Rectal smooth muscle tissue (tissue), 1 donor: ENCODE measurements around the gene AGAP5.
"Not testable (repeated sequence)": the region's sequence is repeated elsewhere in the genome, so short reads cannot be mapped to it uniquely, and the experiment has no call there.

Experiments
- H3K27ac ChIP-seq: one replicate; pipeline ENCODE4 v1.7.0; 2013; ENCODE audit warnings: low read depth, low read length, inconsistent platforms
- H3K27me3 ChIP-seq: one replicate; pipeline ENCODE4 v1.7.0; 2013; ENCODE audit warnings: low read length; ENCODE audit not compliant: control insufficient read depth, insufficient read depth
- H3K36me3 ChIP-seq: one replicate; pipeline ENCODE4 v1.7.0; 2013; ENCODE audit warnings: low read length; ENCODE audit not compliant: control insufficient read depth, insufficient read depth
- H3K4me1 ChIP-seq: one replicate; pipeline ENCODE4 v1.7.0; 2013; ENCODE audit warnings: low read length; ENCODE audit not compliant: control insufficient read depth, insufficient read depth
- H3K4me3 ChIP-seq: one replicate; pipeline ENCODE4 v1.7.0; 2013; ENCODE audit warnings: low read length
- H3K9ac ChIP-seq: one replicate; pipeline ENCODE4 v1.7.0; 2013; ENCODE audit warnings: low read length

Gene AGAP5

GRCh38 chr10:73707628-73708027, 9.7 kb upstream of the AGAP5 start:
- not testable (repeated sequence) for H3K4me1 ChIP-seq, H3K9ac ChIP-seq, H3K4me3 ChIP-seq, H3K27me3 ChIP-seq, H3K27ac ChIP-seq, H3K36me3 ChIP-seq

DNA sequence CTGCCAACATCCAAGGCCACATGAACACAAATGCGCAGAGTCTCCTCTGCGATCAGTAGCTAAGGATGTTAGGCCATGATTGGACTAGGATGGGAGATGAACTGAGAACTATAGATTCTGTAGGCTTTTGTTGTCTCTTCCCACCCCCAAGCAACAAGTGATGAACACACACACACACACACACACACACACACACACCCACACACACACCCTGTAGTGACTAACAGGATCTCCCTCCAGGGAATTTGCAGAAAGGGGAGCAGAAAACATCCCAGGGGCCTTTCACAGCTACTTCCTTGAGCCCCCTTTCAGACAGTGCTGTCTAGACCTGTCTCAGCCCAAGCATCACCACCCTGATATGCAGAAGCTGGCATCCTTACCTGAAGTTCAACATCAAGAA, 8.6 kb upstream of the AGAP5 start:
- not testable (repeated sequence) for H3K27me3 ChIP-seq, H3K4me3 ChIP-seq, H3K36me3 ChIP-seq, H3K9ac ChIP-seq, H3K27ac ChIP-seq, H3K4me1 ChIP-seq

GRCh38 chr10:73705506-73706072, 7.7 kb upstream of the AGAP5 start:
- H3K36me3 ChIP-seq, H3K27ac ChIP-seq: not testable (repeated sequence)

GRCh38 chr10:73703924-73704323, 6.0 kb upstream of the AGAP5 start:
- H3K9ac ChIP-seq, H3K27ac ChIP-seq, H3K27me3 ChIP-seq, H3K4me1 ChIP-seq, H3K36me3 ChIP-seq, H3K4me3 ChIP-seq: not testable (repeated sequence)

More at GRCh38 chr10:73705506-73706072, 7.7 kb upstream of the AGAP5 start:
- not testable (repeated sequence) for H3K4me1 ChIP-seq, H3K9ac ChIP-seq, H3K4me3 ChIP-seq, H3K27me3 ChIP-seq

GRCh38 chr10:73698819-73699218, 910 bp upstream of the AGAP5 start:
- H3K27me3 ChIP-seq, H3K27ac ChIP-seq, H3K36me3 ChIP-seq, H3K4me1 ChIP-seq, H3K4me3 ChIP-seq, H3K9ac ChIP-seq: not testable (repeated sequence)

GRCh38 chr10:73695302-73695701, 2.6 kb downstream of the AGAP5 start:
- H3K4me1 ChIP-seq, H3K36me3 ChIP-seq, H3K4me3 ChIP-seq, H3K9ac ChIP-seq, H3K27me3 ChIP-seq, H3K27ac ChIP-seq: not testable (repeated sequence)

DNA sequence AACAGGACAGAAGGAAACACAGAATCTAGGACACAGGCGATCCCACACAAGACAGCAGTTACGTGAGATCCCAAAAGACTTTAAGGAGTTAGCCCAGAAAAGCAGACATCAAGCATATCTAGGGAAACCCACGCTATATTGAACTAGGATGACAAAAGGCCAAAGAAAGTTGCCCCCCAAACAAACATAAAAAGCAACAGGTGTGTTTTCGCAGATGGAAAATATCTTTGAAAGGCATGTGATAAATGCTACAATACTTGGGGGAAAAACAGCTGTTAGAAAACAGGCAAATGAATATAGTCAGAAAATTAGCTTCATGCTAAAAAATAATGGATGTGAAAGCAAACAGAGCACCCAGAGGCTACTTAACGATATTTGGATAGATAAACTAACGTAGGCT, 7.2 kb downstream of the AGAP5 start:
- H3K4me3 ChIP-seq, H3K27me3 ChIP-seq, H3K9ac ChIP-seq, H3K27ac ChIP-seq, H3K36me3 ChIP-seq, H3K4me1 ChIP-seq: not testable (repeated sequence)

GRCh38 chr10:73689596-73689995, 8.3 kb downstream of the AGAP5 start:
- not testable (repeated sequence) for H3K4me1 ChIP-seq, H3K4me3 ChIP-seq, H3K27me3 ChIP-seq, H3K36me3 ChIP-seq, H3K27ac ChIP-seq, H3K9ac ChIP-seq

DNA sequence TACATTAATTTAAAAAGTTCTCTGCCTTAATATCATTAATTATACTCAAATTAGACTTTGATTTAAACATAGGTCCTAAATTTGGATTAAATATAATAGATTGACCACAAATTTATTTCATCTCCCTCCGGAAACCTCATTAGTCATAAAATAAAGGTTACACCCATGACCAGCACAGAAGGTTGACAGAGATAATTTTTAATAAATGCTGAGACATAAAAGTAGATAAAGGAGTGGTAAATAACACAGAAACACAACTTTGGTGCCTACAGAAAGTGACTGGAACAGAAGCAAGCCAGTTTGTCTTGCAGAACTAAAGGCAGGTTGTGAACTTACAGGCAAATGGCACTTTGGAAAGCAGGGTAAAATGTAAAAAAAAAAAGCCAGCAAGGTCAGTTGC, 10.3 kb downstream of the AGAP5 start:
- not testable (repeated sequence) for H3K4me1 ChIP-seq, H3K9ac ChIP-seq, H3K27ac ChIP-seq, H3K4me3 ChIP-seq, H3K27me3 ChIP-seq, H3K36me3 ChIP-seq

- not testable (repeated sequence) for H3K27me3 ChIP-seq, H3K36me3 ChIP-seq, H3K4me3 ChIP-seq, H3K9ac ChIP-seq, H3K4me1 ChIP-seq, H3K27ac ChIP-seq
Observed at GRCh38 chr10:73674546-73674945, 23.4 kb downstream of the AGAP5 start.

GRCh38 chr10:73668378-73668777, 29.5 kb downstream of the AGAP5 start:
- not testable (repeated sequence) for H3K4me3 ChIP-seq, H3K27me3 ChIP-seq, H3K36me3 ChIP-seq, H3K9ac ChIP-seq, H3K27ac ChIP-seq, H3K4me1 ChIP-seq

- not testable (repeated sequence) for H3K36me3 ChIP-seq, H3K4me3 ChIP-seq, H3K4me1 ChIP-seq, H3K9ac ChIP-seq, H3K27me3 ChIP-seq, H3K27ac ChIP-seq
Observed at GRCh38 chr10:73666153-73666809, 31.6 kb downstream of the AGAP5 start.

DNA sequence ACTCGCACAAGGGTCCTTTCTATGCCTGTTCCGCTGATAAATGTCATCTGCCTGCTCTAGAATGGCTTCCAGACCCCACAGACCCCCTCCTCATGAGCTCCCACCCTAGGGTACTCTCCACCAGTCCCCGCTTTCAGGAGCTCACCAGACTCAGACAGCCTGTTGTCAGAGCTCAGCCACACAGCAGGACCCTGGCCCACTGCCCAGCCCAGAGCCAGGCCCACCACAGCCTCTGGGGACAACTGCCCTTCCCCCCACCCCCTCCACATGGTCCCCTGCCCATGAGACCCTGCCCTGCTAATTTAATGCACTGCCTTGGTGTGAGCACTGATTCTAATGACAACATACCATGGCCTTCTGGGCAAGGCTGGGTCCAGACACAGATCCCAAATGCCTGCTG, 32.3 kb downstream of the AGAP5 start:
- H3K27ac ChIP-seq, H3K4me1 ChIP-seq, H3K9ac ChIP-seq, H3K27me3 ChIP-seq, H3K4me3 ChIP-seq, H3K36me3 ChIP-seq: not testable (repeated sequence)
